DND-41 (cell line): ENCODE data around the gene UHRF1.

ENCODE experiments used
- ATAC-seq: fragments of 200-7000 bp; cut with Tn5 transposase; 3 replicates; pipeline ENCODE4 v1.9.1; 2021; ENCODE audit warnings: low read depth; ENCODE audit not compliant: insufficient read depth
- DNase-seq: peaks from one replicate; pipeline ENCODE4 v3.0.0-alpha.2; 2020
- H2AFZ ChIP-seq: 2 replicates; pipeline ENCODE4 v1.6.0; 2012; ENCODE audit warnings: low read depth, low read length
- H3K27ac ChIP-seq: 2 replicates; pipeline ENCODE4 v1.5.1; 2012; ENCODE audit warnings: low read length, inconsistent platforms
- H3K27me3 ChIP-seq: fragments of 200-600 bp; sonication (generic); 2 replicates; pipeline ENCODE4 v1.6.0; 2012; ENCODE audit warnings: low read length, mild to moderate bottlenecking, inconsistent platforms; ENCODE audit not compliant: insufficient read depth, poor library complexity
- H3K36me3 ChIP-seq: 2 replicates; pipeline ENCODE4 v1.5.1; 2012; ENCODE audit warnings: low read length, inconsistent platforms; ENCODE audit not compliant: insufficient read depth
- H3K4me1 ChIP-seq: 2 replicates; pipeline ENCODE4 v1.5.1; 2012; ENCODE audit warnings: mild to moderate bottlenecking, low read length; ENCODE audit not compliant: insufficient read depth
- H3K4me2 ChIP-seq: 2 replicates; pipeline ENCODE4 v1.6.0; 2012; ENCODE audit warnings: mild to moderate bottlenecking, moderate library complexity, low read length, inconsistent platforms; ENCODE audit not compliant: insufficient read depth
- H3K4me3 ChIP-seq, 2 experiments: fragments of 200-600 bp in 1 of 2; shearing (Covaris generic) in 1 of 2; 2 replicates each; pipeline ENCODE4 v1.5.1; 2012 to 2016; ENCODE audit warnings: inconsistent platforms in 2 of 2, low read length in 2 of 2, mild to moderate bottlenecking in 2 of 2, low read depth in 1 of 2, moderate library complexity in 1 of 2
- H3K79me2 ChIP-seq: 2 replicates; pipeline ENCODE4 v1.6.0; 2012; ENCODE audit warnings: low read length, inconsistent platforms; ENCODE audit not compliant: insufficient read depth
- H3K9ac ChIP-seq: 2 replicates; pipeline ENCODE4 v1.6.0; 2012; ENCODE audit warnings: low read depth, mild to moderate bottlenecking, inconsistent platforms, low read length, moderate library complexity
- H3K9me3 ChIP-seq: 2 replicates; pipeline ENCODE4 v1.5.1; 2012; ENCODE audit warnings: low read length, moderate library complexity, mild to moderate bottlenecking, inconsistent platforms; ENCODE audit not compliant: insufficient read depth, severe bottlenecking
- H4K20me1 ChIP-seq: 2 replicates; pipeline ENCODE4 v1.6.0; 2012; ENCODE audit warnings: low read length; ENCODE audit not compliant: insufficient read depth
- CTCF ChIP-seq: IDR thresholded peaks from 2 replicates; pipeline ENCODE4 v1.5.1; 2012; ENCODE audit warnings: borderline replicate concordance, low read length, moderate library complexity, mild to moderate bottlenecking; ENCODE audit not compliant: poor library complexity, severe bottlenecking; ENCODE audit errors: extremely low read depth
- EZH2 ChIP-seq: IDR thresholded peaks from 3 replicates; pipeline ENCODE4 v1.6.1; 2012; ENCODE audit warnings: borderline replicate concordance, low read depth, mild to moderate bottlenecking, moderate library complexity, low read length, inconsistent platforms; ENCODE audit not compliant: severe bottlenecking

The UHRF1 gene

DNA sequence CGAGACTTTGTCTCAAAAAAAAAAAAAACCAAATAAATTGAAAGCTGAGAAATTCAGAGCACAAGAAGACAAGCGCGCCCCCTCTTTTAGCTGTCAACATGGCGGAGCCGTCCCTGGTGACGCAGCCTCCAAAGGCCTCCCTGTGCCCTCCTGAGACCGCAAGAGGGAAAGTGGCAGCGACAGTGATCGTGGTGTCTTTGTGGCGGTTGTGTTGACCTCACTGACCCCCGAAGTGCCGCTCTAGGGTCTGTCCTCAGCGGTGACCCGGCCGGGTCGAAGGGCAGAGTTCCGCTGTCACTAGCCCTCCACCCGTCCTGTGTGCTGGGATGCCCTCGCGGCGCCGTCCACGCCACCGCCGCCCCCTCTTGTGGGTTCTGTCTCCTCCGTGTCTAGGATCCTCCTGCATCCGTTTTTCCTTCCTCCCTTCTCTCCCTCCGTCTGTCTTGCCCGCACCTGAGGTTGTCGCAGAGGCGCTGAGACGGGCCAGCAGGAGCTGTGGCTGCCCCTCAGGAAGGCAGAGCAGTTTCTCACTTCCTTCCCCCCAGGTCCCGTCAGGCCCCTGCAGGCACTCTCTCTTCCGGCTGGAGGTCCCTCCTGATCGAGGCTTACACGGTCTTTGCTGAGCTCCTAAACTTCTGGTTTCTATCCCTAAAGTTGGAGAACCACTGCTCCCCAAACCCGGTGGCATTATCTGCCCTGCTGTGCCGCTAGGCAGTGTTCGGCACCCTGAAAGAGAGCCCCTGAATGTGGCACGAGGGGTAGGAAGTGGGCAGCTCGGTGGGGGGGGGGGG lies 7.2 kb downstream of the UHRF1 start:
- Histone ChIP-seq H3K36me3 (peaks cover 94% of the 10 kb centered on the region), H3K27me3 (no peaks in the 10 kb centered on the region), H3K4me3 (no peak overlapping the region), H4K20me1 (peaks cover 88% of the 10 kb centered on the region), H3K4me2 (0 out of 2 replicates have a peak overlapping the region, but pooled peaks have one; percentile 2), H2AFZ (no peak overlapping the region), H3K79me2 (peaks cover 99% of the 10 kb centered on the region), H3K4me1 (peaks cover 41% of the 10 kb centered on the region), H3K27ac (no peak overlapping the region), H3K9me3 (no peaks in the 10 kb centered on the region), H3K9ac (no peak overlapping the region)
- no peak for DNase-seq
- ATAC-seq: no peak
- TF ChIP-seq EZH2 (no peak), CTCF (no peak)

DNA sequence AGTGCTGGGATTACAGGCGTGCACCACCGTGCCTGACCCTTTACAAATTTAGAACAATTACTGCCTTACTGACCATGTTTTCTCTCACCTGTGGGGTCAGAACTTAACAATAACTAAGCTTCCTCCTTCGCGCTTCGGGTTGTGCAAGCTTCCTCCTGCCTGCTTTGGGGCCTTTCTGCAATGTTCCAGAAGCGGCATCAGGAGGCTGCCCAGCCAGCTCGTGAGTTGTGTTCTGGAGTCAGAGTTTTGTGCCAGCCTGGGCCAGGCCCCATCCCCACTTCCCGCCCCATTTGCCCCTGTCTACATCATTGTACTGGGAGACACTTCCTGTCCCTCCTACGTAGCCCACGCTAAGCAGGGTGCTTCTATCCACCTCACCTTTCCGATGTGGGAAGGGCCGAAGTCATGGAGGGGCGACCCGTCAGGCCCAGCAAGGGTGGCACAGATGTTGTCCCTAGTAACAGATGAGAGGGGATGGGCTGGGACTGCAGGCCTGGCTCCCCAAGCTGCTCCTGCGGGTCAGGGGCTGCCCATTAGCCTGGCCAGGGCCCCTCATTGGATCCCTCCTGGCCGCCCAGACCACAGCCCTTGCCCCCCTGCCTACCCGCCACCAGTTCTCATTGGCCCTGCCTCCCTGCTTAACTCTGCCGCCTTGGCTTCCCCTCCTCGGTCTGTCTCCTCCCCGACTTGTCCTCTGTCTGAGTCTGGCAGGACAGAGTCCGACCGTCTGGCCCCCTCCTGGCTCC lies 13.4 kb downstream of the UHRF1 start:
- Histone ChIP-seq H2AFZ (no peak overlapping the region), H4K20me1 (peaks cover 85% of the 10 kb centered on the region), H3K9me3 (no peaks in the 10 kb centered on the region), H3K79me2 (peaks cover 94% of the 10 kb centered on the region), H3K4me3 (no peak overlapping the region), H3K4me2 (no peak overlapping the region), H3K9ac (no peak overlapping the region), H3K27me3 (no peaks in the 10 kb centered on the region), H3K36me3 (peaks cover 81% of the 10 kb centered on the region), H3K4me1 (peaks cover 3% of the 10 kb centered on the region; the same call in 1 of the 2 replicates), H3K27ac (no peak overlapping the region)
- DNase-seq (no peak), ATAC-seq (0 out of 3 replicates have a peak, but pooled peaks have one; percentile 11)
- no peak for TF ChIP-seq CTCF
- TF ChIP-seq EZH2: no peak

- no peak overlapping the region for H3K4me3 ChIP-seq
- H3K27me3 ChIP-seq: no peaks in the 10 kb centered on the region
- no peak for DNase-seq
- H3K4me2 ChIP-seq: no peak overlapping the region
- H3K9me3 ChIP-seq: no peaks in the 10 kb centered on the region
- H2AFZ ChIP-seq: no peak overlapping the region
- H3K36me3 ChIP-seq: peaks cover 84% of the 10 kb centered on the region
- no peak overlapping the region for H3K27ac ChIP-seq
- H3K79me2 ChIP-seq: peaks cover 95% of the 10 kb centered on the region
- TF ChIP-seq EZH2: no peak
- TF ChIP-seq CTCF: no peak
- peaks cover 3% of the 10 kb centered on the region; the same call in 1 of the 2 replicates for H3K4me1 ChIP-seq
- peaks cover 85% of the 10 kb centered on the region for H4K20me1 ChIP-seq
- no peak overlapping the region for H3K9ac ChIP-seq
- ATAC-seq: 0 out of 3 replicates have a peak, but pooled peaks have one; percentile 24
Observed at GRCh38 chr19:4923276-4923747, 14.0 kb downstream of the UHRF1 start.
